Epithelial cell of alveolus of lung (primary cell): ENCODE measurements around the gene RBMS2. TPM values are rescaled to one million over a fixed set of nuclear protein-coding genes. Genes with fewer than 3 reads are reported as not detected.

Experiments
- total RNA-seq: library from RNA; depleted of rRNA; stranded (reverse); fragments of >200 nt; gene quantifications from 2 replicates; pipeline ENCODE4 v1.2.1, GENCODE V29; 2015

RBMS2 gene, protein sequence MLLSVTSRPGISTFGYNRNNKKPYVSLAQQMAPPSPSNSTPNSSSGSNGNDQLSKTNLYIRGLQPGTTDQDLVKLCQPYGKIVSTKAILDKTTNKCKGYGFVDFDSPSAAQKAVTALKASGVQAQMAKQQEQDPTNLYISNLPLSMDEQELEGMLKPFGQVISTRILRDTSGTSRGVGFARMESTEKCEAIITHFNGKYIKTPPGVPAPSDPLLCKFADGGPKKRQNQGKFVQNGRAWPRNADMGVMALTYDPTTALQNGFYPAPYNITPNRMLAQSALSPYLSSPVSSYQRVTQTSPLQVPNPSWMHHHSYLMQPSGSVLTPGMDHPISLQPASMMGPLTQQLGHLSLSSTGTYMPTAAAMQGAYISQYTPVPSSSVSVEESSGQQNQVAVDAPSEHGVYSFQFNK
- total RNA-seq = 25.3 and 26.5 TPM in 2 replicates

GRCh38 chr12:56521590-56522371 is at the start of gene RBMS2:
TSS of gene RBMS2 (plus strand) at chr12:56521820. CDS start at chr12:56522024, 204 bp downstream.

DNA sequence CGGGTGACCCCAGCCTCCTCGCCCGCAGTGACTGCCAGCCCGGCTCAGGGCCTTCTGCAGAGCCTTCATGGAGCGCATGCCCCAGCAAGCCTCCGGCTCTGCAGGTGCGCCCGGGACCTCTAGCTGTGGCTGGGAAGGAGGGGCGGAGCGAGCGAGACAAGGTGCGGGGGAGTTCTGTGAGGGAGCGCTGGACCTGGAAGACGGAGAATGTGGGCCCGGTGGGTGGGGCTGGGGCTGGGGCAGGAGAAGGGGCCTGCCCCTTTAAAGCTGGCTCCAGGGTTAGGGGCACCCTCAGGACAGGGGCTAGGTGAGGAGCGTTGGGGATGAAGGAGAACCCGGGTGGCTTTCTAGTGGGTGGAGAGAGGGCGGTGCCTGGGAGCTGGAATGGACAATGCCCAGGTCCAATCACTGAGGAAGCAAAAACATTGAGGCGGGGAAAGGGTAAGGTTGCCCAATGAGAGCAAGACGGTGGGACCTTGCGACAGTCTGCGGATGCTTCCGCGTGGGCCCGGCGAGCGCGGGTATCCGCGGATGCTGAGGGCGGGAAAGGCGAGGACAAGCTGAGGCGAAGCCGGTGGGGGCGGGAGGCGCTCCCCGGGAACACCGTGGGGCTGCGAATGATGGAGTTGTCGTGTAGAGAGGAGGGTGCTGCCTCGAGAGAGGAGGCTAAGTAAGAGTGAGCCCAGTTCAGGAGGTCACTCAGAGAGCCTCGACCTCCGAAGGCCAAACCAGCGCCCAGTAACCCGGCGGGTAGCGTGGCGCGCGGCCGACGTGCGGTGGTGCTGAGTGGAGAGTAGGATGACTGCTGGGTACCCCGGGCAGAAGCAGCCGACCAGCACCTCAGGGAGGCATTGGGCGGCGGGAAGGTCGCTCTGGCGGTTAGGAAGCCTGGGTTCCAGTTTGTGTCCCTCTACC is 33.3 kb upstream of the RBMS2 start, which contains the start of gene GLS2:
TSS of gene GLS2 (minus strand) at position 121 of the 915 bp plus-strand sequence. CDS start at position 78, 43 bp downstream.

DNA sequence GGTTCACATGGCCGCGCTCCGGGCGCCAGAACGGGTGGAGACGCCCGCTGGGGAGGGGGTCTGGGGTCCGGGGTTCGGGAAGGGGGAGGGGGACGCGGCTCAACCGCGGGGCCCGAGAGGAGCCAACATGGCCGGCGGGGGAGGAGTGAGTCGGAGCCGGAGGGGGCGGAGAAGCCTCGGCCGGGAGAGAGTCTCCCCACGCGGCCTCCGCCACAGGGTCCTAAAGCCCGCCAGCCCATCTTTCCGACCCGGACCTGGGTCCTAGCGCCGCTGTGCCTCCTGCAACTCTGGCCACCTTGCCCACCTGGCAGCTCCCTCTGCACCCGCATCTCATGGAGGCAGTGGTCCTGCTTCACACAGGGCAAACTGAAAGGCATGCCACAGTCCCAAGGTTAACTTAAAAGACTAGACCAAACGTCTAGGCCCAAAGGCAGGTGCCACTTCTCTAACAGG is 108.6 kb downstream of the RBMS2 start, which contains the start of gene BAZ2A:
TSS of gene BAZ2A (minus strand) at position 147 of the 453 bp plus-strand sequence. CDS start 12,796 bp downstream, outside the sequence.

Other genes with a start within 250 kb of the RBMS2 start
- 109 and 134 TPM in 2 replicates for gene CS, start 221.5 kb upstream of the RBMS2 start, total RNA-seq
- 95.7 and 112 TPM in 2 replicates for gene CNPY2, start 205.8 kb upstream of the RBMS2 start, total RNA-seq
- gene PAN2, start 187.8 kb upstream of the RBMS2 start, total RNA-seq = 9.1 and 38.4 TPM in 2 replicates
- 0.13 and 0.56 TPM in 2 replicates for gene IL23A, start 182.9 kb upstream of the RBMS2 start, total RNA-seq
- gene STAT2, start 161.7 kb upstream of the RBMS2 start, total RNA-seq = 90.0 and 173 TPM in 2 replicates
- not detected in 2 replicates for gene APOF, start 159.0 kb upstream of the RBMS2 start, total RNA-seq
- gene TIMELESS, start 72.4 kb upstream of the RBMS2 start, total RNA-seq = 7.9 and 14.1 TPM in 2 replicates
- not detected in 2 replicates for gene MIP, start 67.2 kb upstream of the RBMS2 start, total RNA-seq
- 1.0 and 1.2 TPM in 2 replicates for gene SPRYD4, start 53.2 kb upstream of the RBMS2 start, total RNA-seq
- 0.13 TPM in 1 of 2 replicates, not detected in the other for gene GLS2, start 33.7 kb upstream of the RBMS2 start, total RNA-seq
- 29.7 and 43.0 TPM in 2 replicates for gene BAZ2A, start 108.5 kb downstream of the RBMS2 start, total RNA-seq
- gene ATP5F1B, start 124.2 kb downstream of the RBMS2 start, total RNA-seq = 452 and 486 TPM in 2 replicates
- 97.6 and 113 TPM in 2 replicates for gene PTGES3, start 166.5 kb downstream of the RBMS2 start, total RNA-seq
- 1,164 and 2,115 TPM in 2 replicates for gene NACA, start 203.5 kb downstream of the RBMS2 start, total RNA-seq
- 8.8 and 13.6 TPM in 2 replicates for gene PRIM1, start 230.5 kb downstream of the RBMS2 start, total RNA-seq
- gene HSD17B6, start 241.5 kb downstream of the RBMS2 start, total RNA-seq = 0.65 and 2.4 TPM in 2 replicates